Measurements from ENCODE around the gene NDOR1. TPM values are rescaled to one million over a fixed set of nuclear protein-coding genes. Genes with fewer than 3 reads are reported as not detected.

Gene NDOR1
- total and polyA plus RNA-seq, 7 donors: 1.5 to 6.3 (median 4.3) TPM

DNA sequence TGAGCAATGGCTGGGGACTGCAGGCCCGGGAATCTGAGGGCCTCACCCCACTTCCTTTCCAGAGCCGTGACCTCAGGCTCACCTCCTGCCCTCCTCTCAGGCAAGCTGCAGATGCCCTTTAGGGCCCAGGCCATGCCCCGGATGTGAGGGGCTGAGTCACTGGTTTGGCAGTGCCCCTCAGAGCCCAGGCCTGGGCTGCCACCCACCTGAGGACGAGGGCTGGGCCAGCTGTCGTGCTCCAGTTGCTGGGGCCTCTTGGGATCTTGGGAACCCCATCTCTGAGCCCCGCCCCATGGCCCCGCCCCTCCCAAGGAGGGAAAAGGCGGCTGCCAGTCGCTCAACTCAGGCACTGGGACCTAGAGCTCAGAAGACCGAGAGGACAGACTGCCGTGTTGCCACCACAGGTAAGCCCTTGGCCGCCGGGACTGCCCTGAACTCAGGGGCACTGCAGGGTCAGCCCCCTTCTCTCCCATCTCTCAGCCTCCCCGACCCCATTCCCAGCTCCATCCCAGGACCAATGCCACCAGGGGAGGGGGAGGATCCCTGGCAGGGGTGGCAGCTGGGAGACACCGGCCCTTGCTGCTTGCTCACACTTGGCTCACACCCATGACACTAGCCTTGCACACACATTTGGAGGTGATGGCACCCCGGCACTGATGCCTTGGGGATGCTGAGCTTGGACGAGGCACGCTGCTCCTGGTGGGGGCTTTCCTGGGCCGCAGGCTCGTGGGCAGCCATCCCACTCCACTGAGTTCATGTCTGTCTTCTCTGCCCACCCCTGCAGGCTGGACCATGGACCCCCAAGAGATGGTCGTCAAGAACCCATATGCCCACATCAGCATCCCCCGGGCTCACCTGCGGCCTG lies 19.6 kb downstream of the NDOR1 start, which contains the start of gene CYSRT1:
TSS of gene CYSRT1 (plus strand) at position 345 of the 865 bp plus-strand sequence. CDS start at position 793, 448 bp downstream.
- H3K27ac ChIP-seq: peak within 1 kb of the TSS; percentile 83
- no peaks in the 10 kb centered on the region for H3K9me3 ChIP-seq
- DNase-seq (no peak), ATAC-seq (no peak)
- WGBS, 3 donors: 42 to 53% (median 45%) methylated on average over 23 of the region's 23 CpGs
- H3K27me3 ChIP-seq (ENCODE audit: insufficient read depth in 3 of 3, low read length in 2 of 3): peaks cover 0 to 28% (median 0%) of the 10 kb centered on the region in 3 donors
- peak within 1 kb of the TSS; percentile 76 for H3K4me3 ChIP-seq
- H3K36me3 ChIP-seq (ENCODE audit: insufficient read depth in 1 of 2, low read depth in 1 of 2): no peaks in the 10 kb centered on the region
- peaks cover 11% of the 10 kb centered on the region for H3K4me1 ChIP-seq
- TF ChIP-seq CTCF (IDR thresholded peaks at IDR 0.05): no peak
- intact Hi-C loops (cut with DNase I): loop anchor here in 1 of 2 donors (5.0 kb wide), 1 partner anchor 38 kb away; the partner anchor contains the start of genes ANAPC2 and SSNA1

DNA sequence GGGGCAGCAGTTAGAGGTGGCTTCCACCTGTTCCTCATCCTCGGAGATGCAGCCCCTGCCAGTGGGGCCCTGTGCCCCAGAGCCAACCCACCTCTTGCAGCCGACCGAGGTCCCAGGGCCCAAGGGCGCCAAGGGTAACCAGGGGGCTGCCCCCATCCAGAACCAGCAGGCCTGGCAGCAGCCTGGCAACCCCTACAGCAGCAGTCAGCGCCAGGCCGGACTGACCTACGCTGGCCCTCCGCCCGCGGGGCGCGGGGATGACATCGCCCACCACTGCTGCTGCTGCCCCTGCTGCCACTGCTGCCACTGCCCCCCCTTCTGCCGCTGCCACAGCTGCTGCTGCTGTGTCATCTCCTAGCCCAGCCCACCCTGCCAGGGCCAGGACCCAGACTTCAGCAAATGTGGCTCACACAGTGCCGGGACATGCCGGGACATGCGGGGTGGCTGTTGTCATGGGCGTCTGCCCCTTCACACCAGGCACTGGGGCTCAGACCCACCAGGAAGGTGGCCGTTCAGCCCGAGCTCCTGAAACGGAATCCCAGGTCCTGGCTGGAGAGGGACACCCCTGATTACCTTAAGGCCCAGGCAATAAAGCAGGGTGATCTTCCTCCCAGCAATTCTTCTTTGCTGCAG lies 20.3 kb downstream of the NDOR1 start:
- TF ChIP-seq CTCF (IDR thresholded peaks at IDR 0.05): no peak
- Histone ChIP-seq H3K4me1 (peaks cover 11% of the 10 kb centered on the region), H3K27me3 (ENCODE audit: insufficient read depth in 3 of 3, low read length in 2 of 3) (peaks cover 0 to 32% (median 0%) of the 10 kb centered on the region in 3 donors), H3K9me3 (no peaks in the 10 kb centered on the region), H3K27ac (no peak overlapping the region), H3K36me3 (ENCODE audit: insufficient read depth in 1 of 2, low read depth in 1 of 2) (no peaks in the 10 kb centered on the region), H3K4me3 (no peak overlapping the region)
- WGBS, 3 donors: 47 to 55% (median 48%) methylated on average over 13 to 21 of the region's 21 CpGs
- intact Hi-C loops (cut with DNase I): loop anchor here (2.0 to 5.0 kb wide), 3 partner anchors 39 to 107 kb away; partner anchors contain the start of genes ANAPC2 (in 1 of the 2) and SSNA1 (in 1 of the 2)
- DNase-seq: no peak
- ATAC-seq: no peak

GRCh38 chr9:137226338-137227053 lies 21.0 kb downstream of the NDOR1 start:
- intact Hi-C loops (cut with DNase I): loop anchor here (2.0 to 5.0 kb wide), 3 partner anchors 39 to 108 kb away; partner anchors contain the start of genes ANAPC2 (in 1 of the 2) and SSNA1 (in 1 of the 2)
- Histone ChIP-seq H3K27me3 (ENCODE audit: insufficient read depth in 3 of 3, low read length in 2 of 3) (peaks cover 0 to 32% (median 3%) of the 10 kb centered on the region in 3 donors), H3K36me3 (ENCODE audit: insufficient read depth in 1 of 2, low read depth in 1 of 2) (no peaks in the 10 kb centered on the region), H3K27ac (no peak overlapping the region), H3K4me1 (peaks cover 11% of the 10 kb centered on the region), H3K9me3 (no peaks in the 10 kb centered on the region), H3K4me3 (no peak overlapping the region)
- no peak for DNase-seq
- WGBS, 3 donors: 67 to 69% (median 68%) methylated on average over 17 to 18 of the region's 18 CpGs
- ATAC-seq: no peak
- no peak for TF ChIP-seq CTCF (IDR thresholded peaks at IDR 0.05)

GRCh38 chr9:137227054-137227852 lies 21.8 kb downstream of the NDOR1 start, which contains the start of gene RNF224:
RNF224 (plus strand) TSS chr9:137227502; CDS start chr9:137228336, 834 bp downstream.
- DNase-seq: peak; percentile 73 to 87
- intact Hi-C loops (cut with DNase I): loop anchor here (2.0 to 5.0 kb wide), 3 partner anchors 40 to 108 kb away; partner anchors contain the start of genes ANAPC2 (in 1 of the 2) and SSNA1 (in 1 of the 2)
- WGBS, 3 donors: 12 to 25% (median 18%) methylated on average over 21 to 25 of the region's 25 CpGs
- Histone ChIP-seq H3K9me3 (no peaks in the 10 kb centered on the region), H3K27ac (no peak within 1 kb of the TSS), H3K4me3 (no peak within 1 kb of the TSS), H3K4me1 (peaks cover 11% of the 10 kb centered on the region), H3K27me3 (ENCODE audit: insufficient read depth in 3 of 3, low read length in 2 of 3) (peaks cover 0 to 32% (median 7%) of the 10 kb centered on the region in 3 donors), H3K36me3 (ENCODE audit: insufficient read depth in 1 of 2, low read depth in 1 of 2) (no peaks in the 10 kb centered on the region)
- peak in 3 of 4 donors; percentile 28 to 41 (median 35) for ATAC-seq
- peak; percentile 84 for TF ChIP-seq CTCF (IDR thresholded peaks at IDR 0.05)
